Thymus (tissue), 11 donors: ENCODE measurements around the gene ZNF546. TPM values are rescaled to one million over a fixed set of nuclear protein-coding genes. Genes with fewer than 3 reads are reported as not detected.
A peak's percentile ranks its signal among the peaks of the same experiment; 100 is the strongest.

Experiments used
- DNase-seq, 9 donors: peaks; one replicate each; pipeline ENCODE4 v3.0.0-alpha.2; 2013; ENCODE audit warnings: low spot score in 9 of 9, low read depth in 6 of 9, missing footprints in 1 of 9
- H3K27ac ChIP-seq, 2 donors: one replicate each; pipeline ENCODE4 v1.5.1; 2013; ENCODE audit warnings: control low read depth in 1 of 2, low read depth in 1 of 2, low read length in 1 of 2, mild to moderate bottlenecking in 1 of 2, moderate library complexity in 1 of 2
- H3K27me3 ChIP-seq, 2 donors: one replicate each; pipeline ENCODE4 v1.5.1; 2013; ENCODE audit warnings: low read length in 1 of 2; ENCODE audit not compliant: control insufficient read depth in 2 of 2, insufficient read depth in 1 of 2
- H3K36me3 ChIP-seq, 2 donors: one replicate each; pipeline ENCODE4 v1.5.1; 2013; ENCODE audit warnings: low read length in 1 of 2, mild to moderate bottlenecking in 1 of 2, moderate library complexity in 1 of 2; ENCODE audit not compliant: control insufficient read depth in 2 of 2, insufficient read depth in 2 of 2
- H3K4me1 ChIP-seq, 2 donors: one replicate each; pipeline ENCODE4 v1.5.1; 2013; ENCODE audit warnings: low read length in 2 of 2; ENCODE audit not compliant: control insufficient read depth in 2 of 2, insufficient read depth in 2 of 2
- H3K4me3 ChIP-seq, 2 donors: one replicate each; pipeline ENCODE4 v1.5.1; 2013; ENCODE audit warnings: low read length in 2 of 2, control low read depth in 1 of 2, mild to moderate bottlenecking in 1 of 2
- H3K9me3 ChIP-seq, 2 donors: one replicate each; pipeline ENCODE4 v1.5.1; 2013; ENCODE audit warnings: low read length in 1 of 2, mild to moderate bottlenecking in 1 of 2; ENCODE audit not compliant: control insufficient read depth in 2 of 2, insufficient read depth in 1 of 2
- WGBS: extraction: QIAGEN DNeasy Blood & Tissue Kit; methylation state at CpG from one replicate; pipeline ENCODE4 v1.1.7; 2013; 5-methylcytosine and 5-hydroxymethylcytosine counted together
- polyA plus RNA-seq: library from polyadenylated mRNA; stranded (reverse); fragments of 200-250 nt; gene quantifications from one replicate; pipeline ENCODE4 v1.2.3, GENCODE V29; 2013
- total RNA-seq: library from RNA; stranded (reverse); fragments of 120-200 nt; gene quantifications from one replicate; pipeline ENCODE4 v1.2.4, GENCODE V29; 2013
- donor health status: healthy.

ZNF546 gene
- total and polyA plus RNA-seq, 2 donors = 2.9 to 4.3 TPM

DNA sequence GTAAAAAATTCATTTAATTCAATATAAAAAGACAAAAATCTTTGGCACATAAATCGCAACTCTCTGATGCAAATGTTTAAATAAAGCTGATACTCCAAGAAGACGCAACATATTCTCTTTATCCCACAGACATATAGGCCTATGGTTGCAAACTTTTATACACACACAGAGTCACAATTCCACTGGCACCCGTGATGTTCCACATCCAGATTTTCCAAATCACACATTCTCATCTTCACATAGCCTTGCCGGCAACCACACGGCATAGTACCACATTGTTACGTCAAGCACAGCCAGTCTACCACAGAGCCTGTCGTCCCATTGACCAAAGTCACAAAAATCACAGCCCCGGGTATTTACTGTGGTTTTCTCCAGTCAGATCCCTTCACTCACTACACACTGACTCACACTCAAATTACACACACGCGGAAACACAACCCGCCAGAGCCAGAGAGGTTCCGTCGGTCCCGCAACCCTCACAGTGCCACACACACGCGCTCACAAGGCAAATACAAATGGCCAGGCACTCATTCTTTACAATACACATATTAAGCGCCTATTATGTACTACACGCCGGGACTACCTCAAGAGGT, 546 bp upstream of the ZNF546 start:
- H3K27ac ChIP-seq = peak overlapping the region; percentile 78 to 93
- peak in 3 of 9 donors; percentile 7 to 8 (median 7) for DNase-seq
- H3K4me1 ChIP-seq = peaks cover 3 to 13% of the 10 kb centered on the region in 2 donors
- H3K27me3 ChIP-seq = no peaks in the 10 kb centered on the region
- peak overlapping the region; percentile 83 to 89 for H3K4me3 ChIP-seq
- H3K9me3 ChIP-seq = peaks cover 3 to 8% of the 10 kb centered on the region in 2 donors
- H3K36me3 ChIP-seq = no peaks in the 10 kb centered on the region
- 11% methylated on average over 19 of the region's 19 CpGs for WGBS

DNA sequence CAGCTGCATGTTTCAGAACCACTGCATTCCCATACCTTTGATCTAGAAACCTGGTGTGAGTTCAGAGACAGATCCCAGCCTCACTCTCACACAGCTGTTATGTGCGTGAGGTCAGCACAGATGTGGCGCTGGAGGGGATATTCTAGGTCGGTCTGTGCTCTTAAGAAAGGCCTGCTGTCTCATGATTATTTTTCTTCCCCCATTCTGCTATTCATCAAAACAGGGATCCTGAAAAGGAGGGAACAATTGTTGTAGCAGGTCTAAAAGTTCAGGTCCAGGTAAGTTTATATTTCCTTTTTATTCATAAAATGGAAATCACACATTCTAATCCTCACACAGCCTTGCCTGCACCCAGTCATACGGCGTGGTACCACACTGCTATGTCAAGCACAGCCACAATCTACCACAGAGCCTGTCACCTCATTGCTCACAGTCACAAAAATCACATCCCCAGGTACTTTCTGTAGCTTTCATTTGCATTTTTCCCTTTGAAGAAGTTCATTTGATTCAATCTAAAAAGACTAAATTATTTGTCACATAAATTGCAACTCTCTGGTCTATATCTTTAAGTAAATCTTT, 867 bp downstream of the ZNF546 start:
- Histone ChIP-seq H3K27me3 (no peaks in the 10 kb centered on the region), H3K9me3 (peaks cover 3 to 8% of the 10 kb centered on the region in 2 donors), H3K36me3 (no peaks in the 10 kb centered on the region), H3K4me1 (peaks cover 3 to 13% of the 10 kb centered on the region in 2 donors), H3K4me3 (peak overlapping the region; percentile 83 to 89), H3K27ac (peak overlapping the region in 1 of 2 donors; percentile 78)
- WGBS = 74% methylated on average over 5 of the region's 5 CpGs
- DNase-seq = peak in 3 of 9 donors; percentile 2 to 12 (median 8)

DNA sequence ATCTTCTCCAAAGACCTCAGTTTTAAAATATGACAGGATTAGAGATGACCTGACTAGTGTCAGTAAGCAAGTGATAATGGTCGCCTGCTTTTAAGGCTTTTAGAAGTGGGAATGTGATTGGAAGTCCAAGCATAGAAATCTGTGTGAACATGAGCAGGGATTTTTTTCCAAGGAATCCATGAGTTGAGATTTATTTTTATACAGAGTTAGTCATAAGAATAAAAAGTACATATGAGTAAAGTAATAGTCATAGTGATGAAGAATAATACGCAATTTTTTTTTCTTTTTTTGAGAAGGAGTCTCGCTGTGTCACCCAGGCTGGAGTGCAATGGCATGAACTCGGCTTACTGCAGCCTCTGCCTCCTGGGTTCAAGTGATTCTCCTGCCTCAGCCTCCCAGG, 1.6 kb downstream of the ZNF546 start:
- Histone ChIP-seq H3K9me3 (peaks cover 3 to 7% of the 10 kb centered on the region in 2 donors), H3K4me1 (peaks cover 3 to 13% of the 10 kb centered on the region in 2 donors), H3K4me3 (no peak overlapping the region), H3K27me3 (no peaks in the 10 kb centered on the region), H3K27ac (no peak overlapping the region), H3K36me3 (no peaks in the 10 kb centered on the region)
- over 99% methylated on average over 4 of the region's 4 CpGs for WGBS
- DNase-seq = no peak

DNA sequence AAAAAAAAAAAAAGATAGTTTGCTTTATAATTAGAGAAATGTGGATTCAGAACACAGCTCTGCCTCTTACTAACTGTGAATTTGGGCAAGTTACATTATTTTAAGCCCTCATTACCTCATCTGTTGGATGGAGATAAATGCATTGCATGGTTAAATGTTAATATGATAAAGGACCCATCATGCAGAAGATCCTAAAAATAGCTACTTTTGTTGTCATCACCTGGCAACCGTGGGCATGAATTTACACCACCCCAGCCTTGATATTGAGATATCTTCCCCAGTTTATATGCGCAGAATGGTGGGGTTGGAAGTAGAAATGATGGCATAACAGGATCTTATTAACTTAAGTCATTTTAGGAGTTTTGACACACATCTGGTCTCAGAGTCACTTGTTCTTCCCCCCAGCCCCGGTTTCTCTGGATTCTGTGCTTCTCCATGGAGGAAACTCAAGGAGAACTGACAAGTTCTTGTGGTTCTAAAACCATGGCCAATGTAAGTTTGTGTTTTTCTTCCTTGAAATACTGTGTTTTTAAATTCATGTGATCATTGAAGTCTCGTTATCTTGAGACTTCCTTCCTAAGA, 8.9 kb downstream of the ZNF546 start:
- Histone ChIP-seq H3K9me3 (no peaks in the 10 kb centered on the region), H3K4me1 (no peaks in the 10 kb centered on the region), H3K4me3 (no peak overlapping the region), H3K36me3 (peaks cover 19 to 20% of the 10 kb centered on the region in 2 donors), H3K27me3 (no peaks in the 10 kb centered on the region), H3K27ac (no peak overlapping the region)
- no peak for DNase-seq
- 97% methylated on average over 4 of the region's 4 CpGs for WGBS

DNA sequence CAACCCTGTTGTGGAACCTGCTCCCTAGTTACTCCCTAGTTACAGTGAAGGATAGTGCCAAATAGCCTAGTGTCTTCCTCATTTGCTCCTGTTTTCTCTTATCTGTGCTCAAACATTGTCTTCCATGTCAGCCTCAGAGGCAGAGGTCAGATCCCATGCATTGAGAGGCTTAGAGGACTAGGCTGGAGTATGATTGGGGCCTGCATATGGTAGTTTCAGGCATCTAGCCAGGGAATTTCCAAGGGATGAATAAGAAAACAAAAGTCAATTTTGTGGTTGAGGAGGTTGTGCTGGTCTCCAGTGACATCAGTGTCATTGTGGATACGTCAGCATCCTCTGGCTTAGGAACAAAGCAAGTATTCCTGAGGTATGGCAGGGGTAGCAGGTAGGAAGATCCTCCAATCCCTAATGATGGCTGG, 9.4 kb downstream of the ZNF546 start:
- Histone ChIP-seq H3K9me3 (no peaks in the 10 kb centered on the region), H3K4me1 (no peaks in the 10 kb centered on the region), H3K4me3 (no peak overlapping the region), H3K27ac (no peak overlapping the region), H3K36me3 (peaks cover 19 to 20% of the 10 kb centered on the region in 2 donors), H3K27me3 (no peaks in the 10 kb centered on the region)
- peak in 1 of 9 donors; percentile 0 for DNase-seq
- WGBS = 88% methylated on average over 1 of the region's 1 CpG

DNA sequence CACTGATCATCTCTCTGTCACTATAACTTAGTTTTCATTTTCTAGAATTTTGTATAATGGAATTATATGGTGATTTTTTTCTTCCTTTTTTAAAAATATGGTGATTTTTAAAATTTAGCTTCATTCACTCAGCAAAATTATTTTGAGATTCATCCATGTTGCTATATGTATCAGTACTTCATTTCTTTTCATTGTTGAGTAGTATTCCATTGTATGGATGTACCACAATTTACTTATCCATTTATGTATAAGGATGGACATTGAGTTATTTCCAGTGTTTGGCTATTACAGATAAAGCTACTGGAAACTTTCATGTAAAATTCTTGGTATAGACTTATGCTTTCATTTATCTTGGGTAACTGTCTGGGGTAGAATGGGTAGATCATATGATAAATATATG, 12.8 kb downstream of the ZNF546 start:
- Histone ChIP-seq H3K9me3 (peaks cover 0 to 2% of the 10 kb centered on the region in 2 donors), H3K36me3 (peaks cover 23 to 35% of the 10 kb centered on the region in 2 donors), H3K4me1 (no peaks in the 10 kb centered on the region), H3K27me3 (no peaks in the 10 kb centered on the region), H3K4me3 (no peak overlapping the region), H3K27ac (no peak overlapping the region)
- no peak for DNase-seq

DNA sequence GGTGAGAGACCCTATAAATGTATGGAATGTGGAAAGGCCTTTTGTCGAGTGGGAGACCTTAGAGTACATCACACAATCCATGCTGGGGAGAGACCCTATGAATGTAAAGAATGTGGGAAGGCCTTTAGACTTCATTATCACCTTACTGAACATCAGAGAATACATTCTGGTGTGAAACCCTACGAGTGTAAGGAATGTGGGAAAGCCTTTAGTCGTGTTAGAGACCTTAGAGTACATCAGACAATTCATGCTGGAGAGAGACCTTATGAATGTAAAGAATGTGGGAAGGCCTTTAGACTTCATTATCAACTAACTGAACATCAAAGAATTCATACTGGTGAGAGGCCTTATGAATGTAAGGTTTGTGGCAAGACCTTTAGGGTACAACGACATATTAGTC, 17.1 kb downstream of the ZNF546 start:
- WGBS = 98% methylated on average over 4 of the region's 4 CpGs
- H3K9me3 ChIP-seq = peaks cover 3 to 7% of the 10 kb centered on the region in 2 donors
- H3K4me3 ChIP-seq = no peak overlapping the region
- H3K27ac ChIP-seq = no peak overlapping the region
- no peak for DNase-seq
- no peaks in the 10 kb centered on the region for H3K4me1 ChIP-seq
- H3K36me3 ChIP-seq = peaks cover 4 to 16% of the 10 kb centered on the region in 2 donors
- no peaks in the 10 kb centered on the region for H3K27me3 ChIP-seq

DNA sequence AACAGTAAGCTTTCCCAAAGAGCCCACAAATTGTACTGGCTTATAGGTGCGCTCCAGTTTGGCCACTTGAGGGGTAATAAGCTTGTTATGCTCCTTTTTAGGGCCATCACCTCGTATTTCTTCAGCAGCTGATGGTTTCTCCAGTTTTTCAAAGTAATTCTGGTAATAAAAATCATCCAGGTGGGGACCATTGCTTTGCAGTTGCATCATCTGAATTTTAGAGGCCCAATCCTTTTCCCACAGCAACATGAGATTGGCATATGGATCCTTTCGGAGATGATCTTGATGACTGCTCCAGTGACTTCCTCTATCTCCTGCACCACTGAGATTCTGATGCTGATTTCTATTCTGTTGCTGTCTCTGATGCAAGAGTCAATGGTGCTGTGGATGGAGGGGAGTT, 27.1 kb downstream of the ZNF546 start:
- WGBS = 91% methylated on average over 3 of the region's 3 CpGs
- Histone ChIP-seq H3K27ac (no peak overlapping the region), H3K27me3 (no peaks in the 10 kb centered on the region), H3K9me3 (peaks cover 5 to 22% of the 10 kb centered on the region in 2 donors), H3K4me3 (no peak overlapping the region), H3K36me3 (no peaks in the 10 kb centered on the region), H3K4me1 (no peaks in the 10 kb centered on the region)
- no peak for DNase-seq

DNA sequence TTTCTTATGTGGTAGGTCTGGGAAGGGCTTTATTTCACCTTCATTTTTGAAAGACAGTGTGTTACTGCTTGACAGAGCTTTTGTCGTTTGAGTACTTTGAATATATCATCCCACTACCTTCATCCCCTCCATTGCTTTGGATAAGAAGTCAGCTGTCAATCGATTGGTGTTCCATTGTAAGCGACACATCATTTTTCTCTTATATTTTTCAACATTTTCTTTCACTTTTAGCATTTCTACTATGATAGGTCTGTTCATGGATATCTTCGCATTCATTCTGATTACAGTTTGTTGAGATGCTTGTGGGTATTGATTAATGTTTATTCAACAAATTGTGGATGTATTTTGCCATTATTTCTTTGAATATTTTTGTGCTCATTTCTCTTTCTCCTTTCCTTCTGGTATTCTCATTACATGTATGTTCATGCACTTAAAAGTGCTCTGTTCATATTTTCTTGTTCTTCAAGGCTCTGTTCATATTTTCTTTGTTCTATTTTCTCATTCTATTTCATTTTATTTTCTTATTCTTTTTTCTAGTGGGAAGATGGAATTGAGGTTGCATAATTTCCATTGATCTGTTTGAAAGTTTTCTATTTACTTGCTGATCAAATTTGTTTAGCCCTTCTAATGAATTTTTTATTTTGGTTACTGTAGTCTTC, 29.2 kb downstream of the ZNF546 start:
- peaks cover 7 to 27% of the 10 kb centered on the region in 2 donors for H3K9me3 ChIP-seq
- H3K4me1 ChIP-seq = no peaks in the 10 kb centered on the region
- no peak overlapping the region for H3K27ac ChIP-seq
- no peak overlapping the region for H3K4me3 ChIP-seq
- no peaks in the 10 kb centered on the region for H3K27me3 ChIP-seq
- DNase-seq = no peak
- 97% methylated on average over 4 of the region's 4 CpGs for WGBS
- no peaks in the 10 kb centered on the region for H3K36me3 ChIP-seq
